ENCODE results near the gene CCN6.

DNA sequence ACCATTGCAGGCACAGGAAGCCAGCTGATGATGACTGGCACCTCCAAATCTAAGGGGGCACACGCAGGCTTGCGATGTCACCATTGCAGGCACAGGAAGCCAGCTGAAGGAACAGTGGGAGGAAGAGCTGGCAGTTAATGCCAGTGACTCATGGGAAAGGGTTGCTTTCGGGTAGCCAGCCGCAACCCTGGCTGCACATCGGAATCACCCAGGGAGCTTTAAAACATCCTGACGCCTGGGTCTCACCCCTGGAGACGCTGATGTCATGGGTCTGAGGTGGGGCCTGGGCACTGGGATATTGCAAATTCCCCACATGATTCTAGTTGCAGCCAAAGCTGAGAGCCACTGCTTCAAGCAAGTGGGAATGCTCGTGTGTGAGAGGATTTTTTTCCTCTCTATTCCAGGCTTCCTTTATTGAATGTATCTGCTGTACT lies 16.1 kb upstream of the CCN6 start:
- TF ChIP-seq POLR2A (IDR thresholded peaks at IDR 0.05; ENCODE audit: low read depth, low read length) (no peak), POLR2AphosphoS5 (IDR thresholded peaks at IDR 0.05; ENCODE audit: low read depth, low read length) (no peak), TAF1 (IDR thresholded peaks at IDR 0.05; ENCODE audit: borderline replicate concordance, low read depth, low read length) (no peak)

Data from GM12892 (cell line).